ENCODE results near the gene SMAD7. TPM values are rescaled to one million over a fixed set of nuclear protein-coding genes. Genes with fewer than 3 reads are reported as not detected.
A peak's percentile ranks its signal among the peaks of the same experiment; 100 is the strongest.

Gene SMAD7
- total RNA-seq, 1 donor from 2014 or later, result 53.6 TPM

DNA sequence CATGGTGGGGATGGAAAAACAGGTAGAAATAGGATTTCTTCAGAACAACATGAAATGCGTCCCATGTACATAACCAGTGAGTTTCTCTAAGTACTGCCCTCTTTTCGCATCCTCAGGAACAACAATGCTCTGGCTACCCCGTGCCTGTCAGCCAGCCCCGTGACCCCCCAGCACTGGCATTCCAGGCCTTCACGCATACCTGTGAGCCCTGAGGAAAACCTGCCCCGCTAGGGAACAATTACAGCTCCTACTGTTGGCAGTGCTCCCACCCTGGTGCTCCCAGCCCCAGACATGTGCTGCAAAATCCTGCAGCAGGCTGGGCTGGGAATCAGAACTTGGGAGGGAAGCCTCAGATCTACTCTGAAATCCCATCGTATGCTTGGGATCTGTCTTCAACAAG lies 9.1 kb downstream of the SMAD7 start:
- H3K27ac Mint-ChIP-seq (ENCODE audit: unreplicated experiment), result peak overlapping the region; percentile 95
- peak overlapping the region; percentile 64 for H3K4me3 Mint-ChIP-seq (ENCODE audit: unreplicated experiment)
- H3K27me3 Mint-ChIP-seq (ENCODE audit: unreplicated experiment), result no peaks in the 10 kb centered on the region
- H3K36me3 Mint-ChIP-seq (ENCODE audit: unreplicated experiment), result peaks cover 47% of the 10 kb centered on the region
- H3K9me3 Mint-ChIP-seq (ENCODE audit: unreplicated experiment), result no peaks in the 10 kb centered on the region
- peaks cover 92% of the 10 kb centered on the region for H3K4me1 Mint-ChIP-seq (ENCODE audit: unreplicated experiment)
- TF ChIP-seq, protein P1, sequence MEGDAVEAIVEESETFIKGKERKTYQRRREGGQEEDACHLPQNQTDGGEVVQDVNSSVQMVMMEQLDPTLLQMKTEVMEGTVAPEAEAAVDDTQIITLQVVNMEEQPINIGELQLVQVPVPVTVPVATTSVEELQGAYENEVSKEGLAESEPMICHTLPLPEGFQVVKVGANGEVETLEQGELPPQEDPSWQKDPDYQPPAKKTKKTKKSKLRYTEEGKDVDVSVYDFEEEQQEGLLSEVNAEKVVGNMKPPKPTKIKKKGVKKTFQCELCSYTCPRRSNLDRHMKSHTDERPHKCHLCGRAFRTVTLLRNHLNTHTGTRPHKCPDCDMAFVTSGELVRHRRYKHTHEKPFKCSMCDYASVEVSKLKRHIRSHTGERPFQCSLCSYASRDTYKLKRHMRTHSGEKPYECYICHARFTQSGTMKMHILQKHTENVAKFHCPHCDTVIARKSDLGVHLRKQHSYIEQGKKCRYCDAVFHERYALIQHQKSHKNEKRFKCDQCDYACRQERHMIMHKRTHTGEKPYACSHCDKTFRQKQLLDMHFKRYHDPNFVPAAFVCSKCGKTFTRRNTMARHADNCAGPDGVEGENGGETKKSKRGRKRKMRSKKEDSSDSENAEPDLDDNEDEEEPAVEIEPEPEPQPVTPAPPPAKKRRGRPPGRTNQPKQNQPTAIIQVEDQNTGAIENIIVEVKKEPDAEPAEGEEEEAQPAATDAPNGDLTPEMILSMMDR (IDR thresholded peaks at IDR 0.05), result no peak
- no peak for DNase-seq (ENCODE audit: extremely low spot score, unreplicated experiment)

DNA sequence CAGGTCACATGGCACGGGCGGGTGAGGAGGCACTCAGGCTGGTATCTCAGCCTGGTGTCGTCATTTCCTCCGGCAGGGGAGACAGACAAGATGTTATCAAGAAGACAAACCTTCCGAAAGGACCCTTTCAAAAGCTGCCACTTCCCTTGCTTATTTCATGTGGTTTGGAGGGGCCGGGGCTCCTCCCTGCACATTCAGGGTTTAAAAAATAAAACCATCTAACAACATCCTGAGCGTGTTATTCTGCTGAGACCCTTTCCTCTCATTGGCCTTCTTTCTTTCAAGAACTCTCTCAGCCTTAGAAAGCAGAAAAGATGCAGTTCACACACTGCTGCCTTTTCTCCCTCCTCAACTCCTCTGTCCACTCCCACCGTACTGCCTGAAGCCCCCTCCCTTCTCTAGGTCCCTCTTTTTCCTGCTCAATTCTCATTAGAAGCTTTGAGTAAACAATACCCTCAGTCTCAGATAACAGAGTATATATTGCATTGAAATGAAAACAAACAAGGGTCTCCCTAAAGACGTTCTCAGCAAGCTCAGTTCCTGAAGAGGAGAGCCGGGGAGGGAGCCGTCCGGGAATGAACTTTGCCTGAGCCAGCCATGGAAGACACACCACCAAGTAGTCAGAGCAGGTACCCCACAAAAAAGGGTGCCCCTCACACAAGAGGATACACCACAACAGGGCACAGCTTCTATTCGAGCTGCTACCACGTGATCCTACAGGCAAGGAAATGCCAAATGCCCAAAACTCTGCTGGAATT lies 9.7 kb downstream of the SMAD7 start:
- Mint-ChIP-seq H3K36me3 (ENCODE audit: unreplicated experiment) (peaks cover 47% of the 10 kb centered on the region), H3K9me3 (ENCODE audit: unreplicated experiment) (no peaks in the 10 kb centered on the region), H3K4me1 (ENCODE audit: unreplicated experiment) (peaks cover 92% of the 10 kb centered on the region), H3K27ac (ENCODE audit: unreplicated experiment) (peak overlapping the region; percentile 95), H3K4me3 (ENCODE audit: unreplicated experiment) (peak overlapping the region; percentile 64), H3K27me3 (ENCODE audit: unreplicated experiment) (no peaks in the 10 kb centered on the region)
- TF ChIP-seq, protein P1 (IDR thresholded peaks at IDR 0.05), result no peak
- no peak for DNase-seq (ENCODE audit: extremely low spot score, unreplicated experiment)

DNA sequence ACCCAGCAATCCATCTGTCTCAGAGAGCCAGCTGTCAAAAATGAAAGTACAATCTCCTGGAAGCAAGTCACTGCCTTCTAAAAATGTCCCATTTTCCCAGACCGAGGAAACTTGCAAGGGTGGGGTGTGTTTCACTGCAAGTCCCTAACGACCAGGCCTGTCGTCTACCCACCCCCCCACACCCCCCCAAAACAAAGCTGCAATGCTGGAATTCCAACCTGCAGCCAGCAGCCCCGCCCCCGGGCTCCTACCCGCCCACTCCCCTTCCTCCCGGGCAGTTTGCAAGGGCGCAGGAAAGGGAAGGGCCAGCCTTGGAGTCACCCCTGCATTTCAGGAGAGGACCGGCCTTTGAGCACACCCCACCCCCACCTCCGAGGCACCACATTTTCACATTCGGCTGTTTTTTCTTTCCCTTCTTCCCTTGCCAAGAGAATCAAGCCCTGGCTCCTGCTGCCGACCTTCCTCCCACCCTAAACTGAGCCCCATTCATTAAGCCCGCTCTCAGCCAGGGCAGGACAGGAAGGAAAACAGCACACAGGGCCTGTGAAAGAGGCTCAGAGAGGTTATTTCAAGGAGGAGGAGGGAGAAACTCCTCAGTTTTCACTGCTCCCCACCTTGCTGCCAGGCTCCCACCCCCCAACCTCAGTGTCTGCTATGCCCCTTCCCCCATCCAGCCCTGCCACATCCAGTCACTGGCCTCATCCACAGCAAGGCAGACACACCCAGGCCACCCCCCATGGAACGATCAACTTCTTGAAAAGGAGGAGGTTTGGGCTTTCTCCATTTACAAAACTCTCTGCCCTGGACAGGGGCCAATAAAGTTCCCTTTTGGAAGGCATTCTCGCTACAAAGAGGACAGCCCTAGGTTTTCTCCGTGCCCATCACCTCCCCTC lies 11.3 kb downstream of the SMAD7 start:
- H3K9me3 Mint-ChIP-seq (ENCODE audit: unreplicated experiment), result no peaks in the 10 kb centered on the region
- H3K27ac Mint-ChIP-seq (ENCODE audit: unreplicated experiment), result peak overlapping the region; percentile 95
- H3K4me3 Mint-ChIP-seq (ENCODE audit: unreplicated experiment), result peak overlapping the region; percentile 61
- H3K4me1 Mint-ChIP-seq (ENCODE audit: unreplicated experiment), result peaks cover 91% of the 10 kb centered on the region
- no peak for DNase-seq (ENCODE audit: extremely low spot score, unreplicated experiment)
- H3K36me3 Mint-ChIP-seq (ENCODE audit: unreplicated experiment), result peaks cover 43% of the 10 kb centered on the region
- TF ChIP-seq, protein P1 (IDR thresholded peaks at IDR 0.05), result no peak
- no peaks in the 10 kb centered on the region for H3K27me3 Mint-ChIP-seq (ENCODE audit: unreplicated experiment)

GRCh38 chr18:48938827-48939204 lies 11.9 kb downstream of the SMAD7 start:
- peak overlapping the region; percentile 54 for H3K27ac Mint-ChIP-seq (ENCODE audit: unreplicated experiment)
- peaks cover 91% of the 10 kb centered on the region for H3K4me1 Mint-ChIP-seq (ENCODE audit: unreplicated experiment)
- no peaks in the 10 kb centered on the region for H3K27me3 Mint-ChIP-seq (ENCODE audit: unreplicated experiment)
- TF ChIP-seq, protein P1 (IDR thresholded peaks at IDR 0.05), result no peak
- H3K9me3 Mint-ChIP-seq (ENCODE audit: unreplicated experiment), result no peaks in the 10 kb centered on the region
- no peak for DNase-seq (ENCODE audit: extremely low spot score, unreplicated experiment)
- H3K36me3 Mint-ChIP-seq (ENCODE audit: unreplicated experiment), result peaks cover 39% of the 10 kb centered on the region
- H3K4me3 Mint-ChIP-seq (ENCODE audit: unreplicated experiment), result no peak overlapping the region
